ACHN (cell line): Measurements from ENCODE around the gene AGBL3.

Experiments used
- DNase-seq: peaks from one replicate; pipeline ENCODE4 v3.0.0-alpha.2; 2015
- in situ Hi-C: cut with HindIII; loops from 2 replicates; pipeline ENCODE4 v1.10.0; 2017; ENCODE audit warnings: low sequenced_read_pairs, low pct_ligation_motif_present, low pct_unique_long_range_greater_than_20kb

The AGBL3 gene

DNA sequence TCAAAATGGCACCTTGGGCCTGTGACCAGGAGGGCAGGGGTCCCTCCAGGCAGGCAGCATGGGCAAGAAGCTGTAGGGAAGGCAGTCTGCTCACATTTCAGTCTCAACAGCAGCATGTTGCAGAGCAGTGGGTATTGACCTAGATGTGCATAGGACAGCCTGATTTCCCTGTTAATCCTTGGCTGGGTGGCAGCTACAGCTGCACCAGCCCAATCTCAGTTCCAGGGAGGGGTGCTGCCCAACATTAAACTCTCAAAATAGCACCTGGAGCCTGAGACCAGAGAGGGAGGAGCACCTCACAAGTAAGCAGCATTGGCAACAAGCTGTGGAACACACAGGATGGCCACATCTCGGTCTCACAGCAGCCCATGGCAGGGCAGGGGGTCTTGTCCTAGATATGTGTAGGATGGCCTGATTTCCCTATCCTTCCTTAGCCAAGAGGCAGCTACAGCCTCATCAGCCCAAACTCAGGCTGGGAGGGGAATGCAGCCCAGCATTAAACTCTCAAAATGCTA, 171.9 kb downstream of the AGBL3 start:
- in situ Hi-C loops, result loop anchor here (25.0 kb wide), 1 partner anchor 171 kb away; the partner anchor contains the start of gene AGBL3
- DNase-seq, result no peak

DNA sequence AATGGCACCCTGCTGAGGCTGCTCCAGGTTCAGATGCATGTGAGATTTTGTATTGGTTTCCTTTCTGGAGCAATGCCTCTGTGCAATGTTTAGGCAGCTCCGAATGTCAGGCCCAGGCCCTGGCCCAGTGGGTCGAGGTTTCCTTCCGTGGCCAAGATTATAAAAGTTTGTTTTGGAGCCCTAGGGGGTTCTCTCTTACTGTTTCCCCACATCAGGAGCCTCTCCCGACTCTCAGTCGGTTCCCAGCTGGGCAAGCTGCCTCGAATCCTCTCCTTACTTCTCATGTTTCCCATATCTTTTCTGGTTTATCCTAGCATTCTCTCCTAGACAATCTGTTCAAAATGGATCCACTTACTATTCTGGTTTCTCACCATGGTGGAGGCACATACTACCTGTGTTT, 172.6 kb downstream of the AGBL3 start:
- in situ Hi-C loops, result loop anchor here (25.0 kb wide), 1 partner anchor 172 kb away; the partner anchor contains the start of gene AGBL3

DNA sequence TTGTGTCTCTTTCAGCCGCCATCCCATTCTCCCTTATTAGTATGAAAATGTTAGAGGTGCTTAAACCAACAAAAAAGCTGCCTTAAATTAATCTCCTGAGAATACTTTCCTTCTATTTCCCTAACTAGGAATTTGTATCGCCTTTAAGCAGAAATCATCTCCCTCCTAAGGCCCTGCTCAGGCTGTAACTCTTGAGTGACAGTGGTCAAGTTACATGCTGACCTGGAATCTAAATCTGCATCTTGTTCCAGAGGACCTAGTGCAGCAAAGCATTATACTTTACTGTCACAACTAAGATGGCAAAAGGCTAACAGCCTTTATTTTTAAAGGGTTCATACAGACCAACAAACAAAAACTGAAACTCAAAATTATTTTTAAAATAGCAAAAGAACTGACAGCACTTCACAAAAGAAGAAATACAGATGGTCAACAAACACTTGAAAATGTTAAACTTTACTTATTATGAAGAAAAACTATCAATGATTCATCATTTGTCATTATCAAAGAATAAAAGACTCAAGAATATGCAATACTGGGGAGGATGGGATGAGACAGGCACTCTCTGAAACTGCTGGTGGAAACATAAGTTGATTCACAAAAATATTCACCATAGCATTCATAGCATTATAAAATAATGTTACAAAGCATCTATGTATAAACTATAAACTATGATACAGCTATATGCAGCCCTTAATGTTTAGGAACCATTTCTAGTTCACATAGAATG, 173.2 kb downstream of the AGBL3 start:
- DNase-seq, result no peak
- in situ Hi-C loops, result loop anchor here (25.0 kb wide), 1 partner anchor 172 kb away; the partner anchor contains the start of gene AGBL3

More for the DNA sequence above, 172.6 kb downstream of the AGBL3 start:
- no peak for DNase-seq

DNA sequence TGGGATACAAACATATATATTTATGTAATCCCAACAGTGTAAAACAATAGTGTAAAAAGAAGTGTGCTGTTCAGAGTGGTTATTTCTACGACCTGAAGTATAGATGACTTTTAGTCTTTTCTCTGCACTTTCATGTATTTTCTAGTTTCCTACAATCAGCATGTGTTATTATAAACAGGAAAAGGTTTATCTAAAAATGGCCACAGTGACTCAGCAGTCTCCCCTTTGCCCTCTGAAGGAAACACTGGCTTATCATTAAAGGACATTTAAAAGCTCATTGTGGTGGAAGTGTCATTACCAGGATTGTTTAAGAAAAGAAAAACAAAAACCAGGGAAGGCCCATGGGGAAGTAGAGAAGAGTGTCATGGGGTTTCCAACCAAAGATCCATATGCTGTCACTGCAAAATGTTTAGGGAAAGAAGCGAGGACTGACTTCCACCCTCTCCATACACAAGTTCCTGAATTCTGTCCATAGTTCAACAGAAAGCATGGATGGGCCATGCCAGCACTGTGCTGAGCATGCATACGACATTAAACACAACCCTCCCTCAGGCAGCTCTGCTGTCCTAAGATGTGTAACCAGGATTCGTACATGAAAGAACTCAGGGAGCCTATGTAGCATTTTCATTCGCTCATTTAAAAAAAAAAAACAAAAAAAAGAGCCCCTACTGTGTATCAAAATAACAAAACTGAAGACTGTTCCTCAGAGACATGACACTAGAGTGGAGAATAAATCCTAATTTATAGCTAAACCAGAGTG, 174.0 kb downstream of the AGBL3 start:
- in situ Hi-C loops, result loop anchor here (25.0 kb wide), 1 partner anchor 173 kb away; the partner anchor contains the start of gene AGBL3
- peak; percentile 72 for DNase-seq

DNA sequence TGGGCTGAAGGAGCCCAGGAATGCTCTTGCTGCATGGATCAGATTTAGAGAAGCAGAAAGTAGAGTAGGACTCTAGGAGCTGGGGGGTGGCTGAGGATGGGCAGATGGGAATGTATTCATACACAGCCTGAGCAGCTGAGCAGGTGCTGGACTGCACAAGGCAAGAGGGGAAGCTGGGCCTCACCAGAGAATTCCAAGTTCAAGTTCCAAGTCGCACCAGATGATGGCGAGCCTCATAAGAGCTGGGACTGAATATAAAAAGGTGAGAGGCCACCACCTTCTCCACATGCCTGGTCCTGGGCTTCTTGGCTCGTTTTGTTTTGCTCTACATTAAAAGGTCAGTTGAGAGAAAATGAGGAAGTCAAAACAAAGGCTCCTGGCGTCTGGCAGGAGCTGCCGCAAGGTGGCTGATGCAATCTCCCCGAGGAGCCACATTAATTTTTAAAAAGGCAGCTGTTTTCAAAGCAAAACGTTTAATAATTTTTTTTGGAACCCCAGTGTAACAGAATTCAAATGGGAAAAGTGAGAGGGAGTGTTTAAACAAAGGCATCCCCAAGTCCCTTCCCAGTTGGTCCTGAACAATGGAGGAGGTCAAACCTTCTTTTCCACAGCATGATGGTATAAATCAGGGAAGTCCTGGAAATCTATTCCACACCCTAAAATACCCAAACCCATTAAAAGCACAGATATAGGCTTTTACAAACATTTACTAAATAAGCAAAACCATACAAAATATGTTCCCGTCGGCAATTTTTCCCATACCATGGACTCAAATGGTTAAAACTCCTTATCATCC, 174.7 kb downstream of the AGBL3 start:
- DNase-seq, result peak; percentile 54
- in situ Hi-C loops, result loop anchor here (25.0 kb wide), 1 partner anchor 174 kb away; the partner anchor contains the start of gene AGBL3

DNA sequence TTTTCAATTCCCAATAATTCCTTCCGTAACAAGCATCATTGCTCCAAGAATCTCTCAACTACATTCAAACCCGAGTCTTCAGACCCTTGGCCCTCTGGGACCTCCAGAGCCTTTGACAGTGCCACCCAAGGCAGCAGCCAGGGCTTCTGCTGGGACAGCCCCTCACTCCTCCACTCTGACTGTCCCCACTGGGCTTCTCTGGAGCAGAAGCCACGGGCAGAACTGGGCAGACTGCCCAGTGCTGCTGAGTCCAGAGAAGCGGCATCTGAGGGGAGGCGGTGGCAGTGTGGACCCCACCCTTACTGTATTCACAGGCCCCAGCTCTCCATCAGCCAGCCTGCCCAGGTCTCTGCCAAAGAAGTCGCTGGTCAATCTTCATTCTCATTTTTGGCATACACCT, 175.4 kb downstream of the AGBL3 start:
- in situ Hi-C loops, result loop anchor here (25.0 kb wide), 1 partner anchor 174 kb away; the partner anchor contains the start of gene AGBL3
- DNase-seq, result no peak

DNA sequence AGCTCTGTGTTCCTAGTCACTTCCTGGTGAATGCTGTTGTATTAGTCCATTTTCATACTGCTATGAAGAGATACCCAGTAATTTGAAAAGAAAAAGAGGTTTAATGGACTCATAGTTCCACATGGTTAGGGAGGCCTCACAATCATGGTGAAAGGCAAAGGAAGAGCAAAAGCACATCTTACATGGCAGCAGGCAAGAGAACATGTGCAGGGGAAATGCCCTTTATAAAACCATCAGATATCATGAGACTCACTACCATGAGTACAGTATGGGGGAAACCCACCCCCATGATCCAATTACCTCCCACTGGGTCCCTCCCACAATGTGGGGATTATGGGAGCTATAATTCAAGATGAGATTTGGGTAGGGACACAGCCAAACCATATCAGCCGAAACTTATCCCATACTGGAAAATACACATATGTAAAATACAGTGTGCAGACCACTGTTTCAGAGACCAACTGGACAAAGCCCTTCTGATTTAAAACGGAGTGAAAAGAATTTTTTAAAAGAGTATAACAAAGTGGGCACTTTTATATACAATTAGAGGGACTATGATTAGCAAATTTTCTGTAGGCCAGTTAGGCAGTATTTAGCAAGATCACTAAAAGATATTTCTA, 176.2 kb downstream of the AGBL3 start:
- in situ Hi-C loops, result loop anchor here (25.0 kb wide), 1 partner anchor 175 kb away; the partner anchor contains the start of gene AGBL3

DNA sequence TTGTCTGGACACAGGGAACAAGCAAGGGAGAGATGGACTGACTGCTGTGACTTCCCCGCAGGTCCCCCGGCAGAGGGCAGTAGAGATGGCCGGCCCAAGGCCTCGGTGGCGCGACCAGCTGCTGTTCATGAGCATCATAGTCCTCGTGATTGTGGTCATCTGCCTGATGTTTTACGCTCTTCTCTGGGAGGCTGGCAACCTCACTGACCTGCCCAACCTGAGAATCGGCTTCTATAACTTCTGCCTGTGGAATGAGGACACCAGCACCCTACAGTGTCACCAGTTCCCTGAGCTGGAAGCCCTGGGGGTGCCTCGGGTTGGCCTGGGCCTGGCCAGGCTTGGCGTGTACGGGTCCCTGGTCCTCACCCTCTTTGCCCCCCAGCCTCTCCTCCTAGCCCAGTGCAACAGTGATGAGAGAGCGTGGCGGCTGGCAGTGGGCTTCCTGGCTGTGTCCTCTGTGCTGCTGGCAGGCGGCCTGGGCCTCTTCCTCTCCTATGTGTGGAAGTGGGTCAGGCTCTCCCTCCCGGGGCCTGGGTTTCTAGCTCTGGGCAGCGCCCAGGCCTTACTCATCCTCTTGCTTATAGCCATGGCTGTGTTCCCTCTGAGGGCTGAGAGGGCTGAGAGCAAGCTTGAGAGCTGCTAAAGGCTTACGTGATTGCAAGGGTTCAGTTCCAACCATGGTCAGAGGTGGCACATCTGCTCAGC, 178.2 kb downstream of the AGBL3 start:
- no peak for DNase-seq
- in situ Hi-C loops, result loop anchor here (25.0 kb wide), 1 partner anchor 177 kb away; the partner anchor contains the start of gene AGBL3

More for the DNA sequence above, 176.2 kb downstream of the AGBL3 start:
- no peak for DNase-seq

DNA sequence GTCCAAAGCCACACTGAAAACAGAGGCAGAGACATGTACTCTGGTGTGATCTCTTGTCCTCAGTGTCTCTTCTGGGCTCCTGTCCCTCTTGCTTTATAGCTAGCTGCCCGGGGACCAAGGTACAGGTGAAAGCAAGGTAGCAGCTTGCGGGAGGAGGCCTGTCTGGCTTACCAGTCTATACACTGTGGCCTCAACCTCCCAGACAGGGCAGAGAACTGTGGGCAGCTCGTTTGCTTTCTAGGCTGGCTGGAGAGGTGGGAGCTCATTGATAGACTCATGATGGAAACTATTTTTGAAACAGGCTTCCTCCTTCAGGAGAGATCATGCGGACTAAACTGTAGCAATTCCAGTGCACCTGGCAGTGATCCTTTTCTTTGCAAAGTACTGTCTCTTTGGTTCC, 179.6 kb downstream of the AGBL3 start:
- no peak for DNase-seq

DNA sequence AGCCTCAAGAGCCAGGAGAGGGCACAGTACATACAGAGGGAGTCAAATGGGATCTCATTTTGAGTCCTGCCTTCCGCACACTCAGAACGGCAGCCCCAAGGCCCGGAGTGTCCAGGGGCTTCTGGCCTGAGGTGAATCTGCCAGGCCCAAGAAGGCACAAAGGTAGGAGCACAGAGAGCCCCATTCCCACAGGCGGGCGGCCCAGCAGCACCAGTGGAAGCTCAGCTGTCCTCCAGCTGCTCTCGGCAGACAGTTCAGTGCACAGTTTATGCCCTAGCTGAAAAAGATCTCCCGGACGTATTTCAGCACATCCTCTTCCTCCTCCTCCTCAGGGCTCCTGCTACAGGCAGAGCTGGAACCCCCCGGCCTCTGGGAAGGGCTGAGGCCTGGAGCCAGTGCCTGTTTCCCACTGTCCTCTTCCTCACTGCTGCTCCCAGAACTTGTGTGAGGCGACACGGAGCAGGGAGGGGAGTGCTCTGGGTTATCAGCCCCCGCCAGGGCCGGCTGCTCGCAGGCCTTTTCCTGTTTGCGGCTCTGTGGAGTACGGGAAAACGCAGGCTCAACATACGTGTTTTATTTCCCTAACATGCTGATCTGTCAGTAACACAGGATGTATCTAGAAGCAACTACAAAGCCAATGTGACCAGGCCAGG, 180.2 kb downstream of the AGBL3 start:
- in situ Hi-C loops, result loop anchor here (25.0 kb wide), 1 partner anchor 179 kb away; the partner anchor contains the start of gene AGBL3

More for the DNA sequence above, 179.6 kb downstream of the AGBL3 start:
- in situ Hi-C loops, result loop anchor here (25.0 kb wide), 1 partner anchor 179 kb away; the partner anchor contains the start of gene AGBL3

DNA sequence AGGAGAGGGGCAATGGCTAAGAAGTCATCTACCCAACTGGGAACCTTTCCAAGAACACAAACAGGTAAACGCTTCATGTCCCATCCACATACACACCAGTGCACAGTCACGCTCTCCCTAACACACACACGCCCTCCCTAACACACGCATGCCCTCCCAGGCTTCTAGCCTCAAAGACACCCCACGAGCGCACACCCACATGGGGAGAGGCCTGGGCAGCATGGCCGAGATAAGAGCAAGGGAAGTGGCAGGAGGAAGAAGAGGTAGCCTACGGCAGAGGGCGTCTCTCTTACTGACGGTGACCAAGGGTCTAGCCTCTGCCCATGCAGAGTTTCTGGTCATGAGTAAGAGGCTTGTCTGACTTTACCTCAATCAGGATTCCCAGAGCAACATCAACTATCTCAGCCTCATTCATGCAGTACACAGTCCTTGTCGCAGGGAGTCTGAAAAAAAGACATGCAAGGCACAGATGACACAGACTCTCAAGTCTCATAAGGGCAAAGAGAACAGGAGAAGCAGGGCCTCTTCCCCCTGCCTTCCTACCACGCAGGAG, 181.1 kb downstream of the AGBL3 start:
- no peak for DNase-seq
- in situ Hi-C loops, result loop anchor here (25.0 kb wide), 1 partner anchor 180 kb away; the partner anchor contains the start of gene AGBL3

More for the DNA sequence above, 180.2 kb downstream of the AGBL3 start:
- DNase-seq, result no peak

DNA sequence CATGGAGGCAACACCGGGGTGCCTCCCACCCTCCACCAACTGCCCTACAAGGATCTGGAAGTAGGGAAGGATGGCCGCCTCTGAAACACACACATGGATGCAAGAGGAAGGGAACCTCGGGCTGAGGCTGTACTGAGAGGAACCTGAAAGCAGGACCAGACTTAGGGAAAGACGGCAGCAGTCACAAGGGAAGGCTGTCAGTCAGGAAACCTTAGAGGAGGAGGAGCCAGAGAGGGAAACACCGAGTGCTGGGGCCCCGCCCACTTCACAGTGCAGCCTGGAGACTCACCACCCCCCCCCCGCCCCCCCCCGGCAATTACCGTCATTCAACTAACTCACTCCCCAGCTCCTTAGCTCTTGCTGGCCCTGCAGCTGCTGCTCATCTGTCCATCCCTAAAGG, 181.7 kb downstream of the AGBL3 start:
- no peak for DNase-seq
- in situ Hi-C loops, result loop anchor here (25.0 kb wide), 1 partner anchor 181 kb away; the partner anchor contains the start of gene AGBL3

DNA sequence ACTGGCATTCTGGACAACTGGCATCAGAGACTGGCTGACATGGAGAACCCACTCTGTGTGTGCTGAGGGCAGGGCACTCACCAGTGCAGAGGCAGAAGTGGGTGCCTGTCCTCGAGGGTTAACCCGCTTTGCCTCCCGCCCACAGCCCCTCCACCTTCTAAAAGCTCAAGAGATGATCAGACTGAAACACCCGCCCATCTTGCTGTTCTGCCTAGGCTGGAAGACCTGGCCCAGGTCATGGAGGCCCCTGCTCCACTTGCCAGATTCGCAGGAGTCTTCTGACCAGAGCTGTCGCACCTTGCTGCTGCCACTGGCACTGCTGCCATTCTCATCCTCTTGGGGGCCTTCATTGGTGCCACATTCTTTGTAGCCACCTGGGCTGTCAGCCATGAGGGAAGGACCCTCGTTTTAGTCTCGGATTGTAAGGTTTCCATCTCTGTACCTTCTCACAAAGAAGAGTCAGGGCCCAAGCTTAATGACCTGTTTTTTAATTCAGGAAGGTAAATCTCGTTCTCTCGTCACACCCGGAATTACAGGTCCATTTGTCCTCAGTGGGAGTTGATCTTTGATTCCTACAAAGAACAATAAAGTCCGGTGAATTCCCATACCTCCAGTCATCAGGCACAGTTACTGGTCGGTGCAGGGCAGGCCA, 182.3 kb downstream of the AGBL3 start:
- no peak for DNase-seq
- in situ Hi-C loops, result loop anchor here (25.0 kb wide), 1 partner anchor 181 kb away; the partner anchor contains the start of gene AGBL3

DNA sequence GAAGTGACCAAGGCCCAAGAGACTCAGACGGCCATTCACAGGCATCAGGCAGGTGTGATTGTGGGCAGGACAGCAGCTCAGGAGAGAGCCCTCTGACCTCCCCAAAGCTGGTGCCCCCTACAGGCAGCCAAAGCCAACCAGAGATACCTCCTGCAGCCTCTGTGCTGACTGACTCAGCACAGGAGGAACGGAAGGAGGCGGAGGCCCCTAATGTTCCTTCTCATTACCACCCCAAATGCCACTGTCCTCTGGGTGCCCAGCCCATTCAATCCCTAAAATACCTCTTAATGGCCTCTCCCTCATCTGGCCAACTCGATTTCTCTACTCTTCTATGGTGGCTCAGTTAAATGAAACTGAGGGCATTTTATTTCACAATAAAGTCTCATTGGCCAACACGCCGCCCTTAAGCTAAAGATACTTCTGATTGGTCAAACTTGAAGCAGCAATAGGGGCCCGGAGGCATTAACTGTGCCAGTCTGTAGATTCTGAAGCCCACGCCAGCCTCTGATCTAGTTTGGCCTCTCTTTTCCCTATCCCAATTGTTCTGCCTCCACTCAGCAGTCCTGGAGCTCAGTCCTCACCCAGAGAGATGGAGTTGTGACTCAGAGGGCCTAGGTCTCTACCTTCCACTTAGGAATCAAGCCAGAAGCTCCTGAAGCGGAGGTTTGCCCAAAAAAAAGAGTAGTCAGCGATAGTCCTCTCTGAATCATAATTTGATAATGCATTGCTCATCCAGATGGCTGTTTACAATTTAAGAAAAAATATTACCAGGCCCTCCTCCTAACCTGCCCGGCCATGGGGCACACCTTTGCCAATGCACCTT, 183.0 kb downstream of the AGBL3 start:
- in situ Hi-C loops, result loop anchor here (25.0 kb wide), 1 partner anchor 182 kb away; the partner anchor contains the start of gene AGBL3
- DNase-seq, result peak; percentile 86

DNA sequence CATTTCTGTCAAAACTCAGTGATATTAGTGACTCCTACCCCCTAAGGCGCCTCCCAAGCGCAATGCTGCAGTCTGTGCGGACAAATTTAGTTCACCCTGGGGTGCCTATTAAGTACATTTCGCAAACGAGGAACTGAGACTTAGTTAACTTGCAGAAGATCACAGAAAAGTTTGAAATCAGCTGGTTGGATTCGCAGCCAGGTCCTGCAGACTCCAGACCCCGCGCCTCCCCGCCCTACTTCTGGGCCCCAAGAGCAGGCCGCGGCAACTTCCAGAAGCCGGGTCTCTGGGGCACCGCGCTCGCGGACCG, 183.6 kb downstream of the AGBL3 start:
- no peak for DNase-seq
- in situ Hi-C loops, result loop anchor here (25.0 kb wide), 1 partner anchor 183 kb away; the partner anchor contains the start of gene AGBL3
